ENCODE results near the gene SLC12A3. TPM values are rescaled to one million over a fixed set of nuclear protein-coding genes. Genes with fewer than 3 reads are reported as not detected.
A peak's percentile ranks its signal among the peaks of the same experiment; 100 is the strongest.

The SLC12A3 gene
- total and polyA plus RNA-seq, 2 of the 8 experiments (the other 6 are each of a cell fraction or from before 2014, with no cell fraction given): not detected

- Histone ChIP-seq H3K4me3 (ENCODE audit: extremely low read depth in 1 of 4, insufficient read depth in 2 of 4, low read depth in 3 of 4, low read length in 4 of 4) (no peak overlapping the region), H3K4me1 (replicated peaks in 1 of 4; ENCODE audit: control insufficient read depth in 3 of 4, insufficient read depth in 4 of 4, low read length in 3 of 4) (no peaks in the 10 kb centered on the region), H3K79me2 (ENCODE audit: control insufficient read depth in 1 of 2, insufficient read depth in 2 of 2, low read length in 2 of 2) (no peaks in the 10 kb centered on the region), H3K9me3 (ENCODE audit: insufficient read depth in 2 of 2, low read depth in 1 of 2, low read length in 1 of 2) (no peaks in the 10 kb centered on the region), H2BK12ac (ENCODE audit: low read depth, low read length) (no peak overlapping the region), H3K27ac (ENCODE audit: low read depth, low read length) (no peak overlapping the region), H2BK15ac (ENCODE audit: low read length) (no peak overlapping the region), H3K4ac (replicated peaks; ENCODE audit: insufficient read length, low read depth, low read length) (no peak overlapping the region), H2AFZ (ENCODE audit: low read length) (0 out of 2 replicates have a peak overlapping the region, but pooled peaks have one; percentile 59), H3K14ac (ENCODE audit: insufficient read length) (no peak overlapping the region), H2AK5ac (ENCODE audit: low read depth, low read length) (no peak overlapping the region), H3K23ac (ENCODE audit: insufficient read length) (no peak overlapping the region), H3K56ac (replicated peaks; ENCODE audit: insufficient read length, low read depth, low read length) (no peak overlapping the region), H4K91ac (replicated peaks; ENCODE audit: insufficient read length, low read length) (no peak overlapping the region), H3K23me2 (ENCODE audit: low read depth, low read length) (no peaks in the 10 kb centered on the region), H3K4me2 (ENCODE audit: insufficient read depth in 1 of 2, low read depth in 2 of 2, low read length in 2 of 2) (no peak overlapping the region), H2BK120ac (replicated peaks; ENCODE audit: low read depth, low read length) (no peak overlapping the region), H3K18ac (ENCODE audit: extremely low read depth, low read length) (no peak overlapping the region), H2BK20ac (ENCODE audit: low read length) (no peak overlapping the region), H3K27me3 (replicated peaks in 1 of 4; ENCODE audit: control insufficient read depth in 3 of 4, extremely low read depth in 1 of 4, insufficient read depth in 3 of 4, low read length in 3 of 4) (no peaks in the 10 kb centered on the region), H2BK5ac (ENCODE audit: low read depth, low read length) (no peak overlapping the region), H3K79me1 (ENCODE audit: low read depth, low read length) (no peaks in the 10 kb centered on the region), H3K36me3 (ENCODE audit: control insufficient read depth in 2 of 4, insufficient read depth in 4 of 4, low read length in 3 of 4) (no peaks in the 10 kb centered on the region), H4K5ac (ENCODE audit: insufficient read length, low read depth, low read length) (no peak overlapping the region), H3K9ac (replicated peaks in 1 of 4; ENCODE audit: extremely low read depth in 1 of 4, low read depth in 3 of 4, low read length in 3 of 4) (no peak overlapping the region), H4K20me1 (replicated peaks in 1 of 2; ENCODE audit: control insufficient read depth in 1 of 2, insufficient read depth in 2 of 2, low read length in 2 of 2) (peaks cover 0 to 2% of the 10 kb centered on the region in 2 experiments), H4K8ac (ENCODE audit: extremely low read depth, insufficient read depth, low read length) (no peak overlapping the region)
- DNase-seq (ENCODE audit: low read depth in 1 of 2, low spot score in 2 of 2): peak; percentile 34 to 67
- POLR2A ChIA-PET (ENCODE audit: partially characterized antibody): interaction anchor here (1.5 to 1.9 kb wide), 2 partner anchors 62 to 76 kb away, joined by 5 to 14 read pairs; partner anchors contain the start of gene HERPUD1
- no peak for FAIRE-seq
- TF ChIP-seq RAD21 (IDR thresholded peaks at IDR 0.05 in 1 of 2, conservative IDR thresholded peaks at IDR 0.05 in 1 of 2; ENCODE audit: low read depth in 2 of 2, low read length in 2 of 2) (peak; percentile 68 to 73), BCL11A (IDR thresholded peaks at IDR 0.05; ENCODE audit: low read depth in 2 of 2, low read length in 2 of 2) (no peak), CTCF (IDR thresholded peaks at IDR 0.05; ENCODE audit: control extremely low read depth in 1 of 3, insufficient read depth in 1 of 3, low read depth in 1 of 3, low read length in 3 of 3) (peak; percentile 61 to 70 (median 70)), CREB1 (IDR thresholded peaks at IDR 0.05) (peak; percentile 31; the same call in 1 of the 2 replicates), SAP30 (IDR thresholded peaks at IDR 0.05; ENCODE audit: insufficient read depth, insufficient replicate concordance, low read length) (no peak)
- CTCF ChIA-PET (ENCODE audit: partially characterized antibody): interaction anchor here (0.6 to 5.1 kb wide), 29 partner anchors 10 to 1288 kb away, joined by 3 to 37 read pairs (median 3); partner anchors contain the start of gene HERPUD1
- WGBS, 2 experiments (ENCODE audit: extremely low coverage in 1 of 2, insufficient coverage in 1 of 2, insufficient read length in 1 of 2, insufficient replicate concordance in 2 of 2, low coverage in 1 of 2, low lambda C conversion rate in 2 of 2, missing lambda C conversion rate in 1 of 2): 93% methylated on average over 24 of the region's 24 CpGs; no CpG with 5 or more reads in 1 of the 2 experiments
These were observed 4.7 kb downstream of the SLC12A3 start for GRCh38 chr16:56869513-56870275.

Data from H1 (cell line).